Stimulated activated naive CD8-positive, alpha-beta T cell treated with anti-CD3 and anti-CD28 coated beads, Interleukin-15, Interleukin-2, amounts not matched to agents 100 ng/mL and 50 ng/mL, for 24 hours (primary cell): ENCODE data around the gene SCFD2.
"Not testable (repeated sequence)": the region's sequence is repeated elsewhere in the genome, so short reads cannot be mapped to it uniquely, and the experiment has no call there.

Source experiments
- H3K27ac Mint-ChIP-seq: one replicate; pipeline ENCODE4 v1.8.0; 2021; ENCODE audit warnings: mild to moderate bottlenecking, mixed read lengths
- H3K27me3 Mint-ChIP-seq: one replicate; pipeline ENCODE4 v1.8.0; 2021; ENCODE audit warnings: mixed read lengths
- H3K36me3 Mint-ChIP-seq: one replicate; pipeline ENCODE4 v1.8.0; 2021; ENCODE audit warnings: low read depth, mixed read lengths
- H3K4me1 Mint-ChIP-seq: one replicate; pipeline ENCODE4 v1.8.0; 2021; ENCODE audit warnings: low read depth, mixed read lengths
- H3K4me3 Mint-ChIP-seq: one replicate; pipeline ENCODE4 v1.8.0; 2021; ENCODE audit warnings: mild to moderate bottlenecking, mixed read lengths
- H3K9me3 Mint-ChIP-seq: one replicate; pipeline ENCODE4 v1.8.0; 2021; ENCODE audit warnings: mixed read lengths

Gene SCFD2

GRCh38 chr4:53067125-53067802, 298.6 kb downstream of the SCFD2 start:
- Mint-ChIP-seq H3K27ac (no peak overlapping the region), H3K4me3 (no peak overlapping the region), H3K4me1 (no peaks in the 10 kb centered on the region), H3K36me3 (peaks cover 34% of the 10 kb centered on the region), H3K9me3 (peaks cover 12% of the 10 kb centered on the region), H3K27me3 (no peaks in the 10 kb centered on the region)

- Mint-ChIP-seq H3K36me3 (peaks cover 31% of the 10 kb centered on the region), H3K4me1 (no peaks in the 10 kb centered on the region), H3K9me3 (peaks cover 12% of the 10 kb centered on the region), H3K27me3 (no peaks in the 10 kb centered on the region), H3K4me3 (no peak overlapping the region), H3K27ac (no peak overlapping the region)
Observed at GRCh38 chr4:53066155-53066554, 299.7 kb downstream of the SCFD2 start.

GRCh38 chr4:53064609-53065008, 301.3 kb downstream of the SCFD2 start:
- Mint-ChIP-seq H3K27me3 (no peaks in the 10 kb centered on the region), H3K9me3 (peaks cover 12% of the 10 kb centered on the region), H3K27ac (no peak overlapping the region), H3K36me3 (peaks cover 25% of the 10 kb centered on the region), H3K4me1 (no peaks in the 10 kb centered on the region), H3K4me3 (no peak overlapping the region)

- Mint-ChIP-seq H3K36me3 (peaks cover 8% of the 10 kb centered on the region), H3K9me3 (no peaks in the 10 kb centered on the region), H3K27ac (no peak overlapping the region), H3K27me3 (no peaks in the 10 kb centered on the region), H3K4me1 (no peaks in the 10 kb centered on the region), H3K4me3 (no peak overlapping the region)
Observed at GRCh38 chr4:53061091-53061850, 304.6 kb downstream of the SCFD2 start.

GRCh38 chr4:53060278-53060677, 305.6 kb downstream of the SCFD2 start:
- H3K4me3 Mint-ChIP-seq = no peak overlapping the region
- no peaks in the 10 kb centered on the region for H3K9me3 Mint-ChIP-seq
- no peaks in the 10 kb centered on the region for H3K4me1 Mint-ChIP-seq
- H3K36me3 Mint-ChIP-seq = peaks cover 8% of the 10 kb centered on the region
- no peaks in the 10 kb centered on the region for H3K27me3 Mint-ChIP-seq
- H3K27ac Mint-ChIP-seq = no peak overlapping the region

GRCh38 chr4:53059871-53060270, 306.0 kb downstream of the SCFD2 start:
- peaks cover 8% of the 10 kb centered on the region for H3K36me3 Mint-ChIP-seq
- H3K9me3 Mint-ChIP-seq = no peaks in the 10 kb centered on the region
- no peak overlapping the region for H3K27ac Mint-ChIP-seq
- H3K27me3 Mint-ChIP-seq = no peaks in the 10 kb centered on the region
- H3K4me1 Mint-ChIP-seq = no peaks in the 10 kb centered on the region
- no peak overlapping the region for H3K4me3 Mint-ChIP-seq

- H3K4me1 Mint-ChIP-seq = no peaks in the 10 kb centered on the region
- H3K27me3 Mint-ChIP-seq = no peaks in the 10 kb centered on the region
- H3K9me3 Mint-ChIP-seq = no peaks in the 10 kb centered on the region
- H3K27ac Mint-ChIP-seq = no peak overlapping the region
- no peak overlapping the region for H3K4me3 Mint-ChIP-seq
- peaks cover 10% of the 10 kb centered on the region for H3K36me3 Mint-ChIP-seq
Observed at GRCh38 chr4:53059256-53059655, 306.6 kb downstream of the SCFD2 start.

- no peaks in the 10 kb centered on the region for H3K9me3 Mint-ChIP-seq
- no peaks in the 10 kb centered on the region for H3K4me1 Mint-ChIP-seq
- no peak overlapping the region for H3K4me3 Mint-ChIP-seq
- no peak overlapping the region for H3K27ac Mint-ChIP-seq
- H3K27me3 Mint-ChIP-seq = no peaks in the 10 kb centered on the region
- peaks cover 12% of the 10 kb centered on the region for H3K36me3 Mint-ChIP-seq
Observed at GRCh38 chr4:53057679-53058078, 308.2 kb downstream of the SCFD2 start.

- H3K27me3 Mint-ChIP-seq, H3K27ac Mint-ChIP-seq, H3K4me1 Mint-ChIP-seq, H3K9me3 Mint-ChIP-seq, H3K4me3 Mint-ChIP-seq: not testable (repeated sequence)
- peaks cover 18% of the 10 kb centered on the region for H3K36me3 Mint-ChIP-seq
Observed at GRCh38 chr4:53057108-53057507, 308.8 kb downstream of the SCFD2 start.

- H3K4me1 Mint-ChIP-seq = no peaks in the 10 kb centered on the region
- no peak overlapping the region for H3K4me3 Mint-ChIP-seq
- H3K27me3 Mint-ChIP-seq = no peaks in the 10 kb centered on the region
- no peak overlapping the region for H3K27ac Mint-ChIP-seq
- H3K9me3 Mint-ChIP-seq = no peaks in the 10 kb centered on the region
- peaks cover 19% of the 10 kb centered on the region for H3K36me3 Mint-ChIP-seq
Observed at GRCh38 chr4:53055716-53056403, 310.0 kb downstream of the SCFD2 start.

GRCh38 chr4:53055274-53055673, 310.6 kb downstream of the SCFD2 start:
- peaks cover 19% of the 10 kb centered on the region for H3K36me3 Mint-ChIP-seq
- H3K4me3 Mint-ChIP-seq = no peak overlapping the region
- H3K27me3 Mint-ChIP-seq = no peaks in the 10 kb centered on the region
- no peaks in the 10 kb centered on the region for H3K9me3 Mint-ChIP-seq
- H3K27ac Mint-ChIP-seq = no peak overlapping the region
- H3K4me1 Mint-ChIP-seq = no peaks in the 10 kb centered on the region

GRCh38 chr4:53050361-53050774, 315.5 kb downstream of the SCFD2 start:
- Mint-ChIP-seq H3K27me3 (no peaks in the 10 kb centered on the region), H3K4me1 (no peaks in the 10 kb centered on the region), H3K36me3 (peaks cover 10% of the 10 kb centered on the region), H3K9me3 (no peaks in the 10 kb centered on the region), H3K4me3 (no peak overlapping the region), H3K27ac (no peak overlapping the region)

GRCh38 chr4:53049528-53049927, 316.3 kb downstream of the SCFD2 start:
- Mint-ChIP-seq H3K36me3 (peaks cover 10% of the 10 kb centered on the region), H3K27ac (no peak overlapping the region), H3K27me3 (no peaks in the 10 kb centered on the region), H3K4me3 (no peak overlapping the region), H3K4me1 (no peaks in the 10 kb centered on the region), H3K9me3 (no peaks in the 10 kb centered on the region)

- Mint-ChIP-seq H3K27ac (no peak overlapping the region), H3K9me3 (no peaks in the 10 kb centered on the region), H3K4me3 (no peak overlapping the region), H3K36me3 (no peaks in the 10 kb centered on the region), H3K27me3 (no peaks in the 10 kb centered on the region), H3K4me1 (no peaks in the 10 kb centered on the region)
Observed at GRCh38 chr4:53044651-53044960, 321.3 kb downstream of the SCFD2 start.

GRCh38 chr4:53043891-53044650, 321.8 kb downstream of the SCFD2 start:
- Mint-ChIP-seq H3K27ac (no peak overlapping the region), H3K4me3 (no peak overlapping the region), H3K9me3 (no peaks in the 10 kb centered on the region), H3K27me3 (no peaks in the 10 kb centered on the region), H3K36me3 (peaks cover 3% of the 10 kb centered on the region), H3K4me1 (no peaks in the 10 kb centered on the region)
